GM12892 (cell line): ENCODE results near the gene ENAH.

ENCODE experiments used
- POLR2A ChIP-seq: IDR thresholded peaks from 2 replicates; pipeline ENCODE4 v1.6.1; 2011; ENCODE audit warnings: low read depth, low read length, control low read depth
- TAF1 ChIP-seq: IDR thresholded peaks from 2 replicates; pipeline ENCODE4 v1.6.1; 2011; ENCODE audit warnings: low read depth, mild to moderate bottlenecking, control low read depth, low read length, borderline replicate concordance

DNA sequence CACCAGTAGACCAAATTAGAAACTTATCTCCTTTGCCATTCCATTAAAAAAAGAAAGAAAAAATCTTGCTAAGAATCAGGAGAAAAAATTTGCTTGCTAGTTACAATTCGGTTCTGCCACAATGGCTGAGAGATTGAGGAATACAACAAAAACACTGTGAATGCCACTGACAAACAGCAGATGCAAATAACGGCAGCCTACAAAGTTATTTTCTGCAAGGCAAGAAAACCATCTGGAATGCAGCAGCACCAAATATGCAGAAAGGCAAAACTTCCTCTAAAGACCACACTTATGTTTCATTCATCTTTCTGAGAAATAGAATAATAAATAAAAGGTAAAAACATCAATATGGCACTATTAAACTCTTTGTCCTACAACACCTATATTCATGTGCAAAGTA lies 75.7 kb downstream of the ENAH start:
- TF ChIP-seq POLR2A (no peak), TAF1 (no peak)
